Gastrocnemius medialis (tissue), 4 donors: Measurements from ENCODE around the gene GPHN.

Source experiments
- CTCF ChIP-seq, 5 experiments: fragments of 450-650 bp in 3 of 5; fragments of 200-600 bp in 2 of 5; sonication (generic) in 2 of 5; IDR thresholded peaks in 4 of 5; conservative IDR thresholded peaks in 1 of 5; 1 replicate in 4 of 5; 2 replicates in 1 of 5; pipeline ENCODE4 v1.5.1; 2016 to 2019; ENCODE audit warnings: antibody characterized with exemption in 5 of 5, mild to moderate bottlenecking in 3 of 5, moderate library complexity in 3 of 5
- POLR2A ChIP-seq, 2 donors: fragments of 450-650 bp; IDR thresholded peaks; one replicate each; pipeline ENCODE4 v1.6.1; 2017; ENCODE audit warnings: antibody characterized with exemption in 2 of 2, mild to moderate bottlenecking in 2 of 2, moderate library complexity in 2 of 2

GRCh38 chr14:66916421-66916820 lies 408.5 kb downstream of the GPHN start:
- no peak for TF ChIP-seq CTCF (IDR thresholded peaks at IDR 0.05 in 4 of 5, conservative IDR thresholded peaks at IDR 0.05 in 1 of 5)
- no peak for TF ChIP-seq POLR2A (IDR thresholded peaks at IDR 0.05)
